ENCODE measurements around the gene CHRNA10.

- TF ChIP-seq POLR2AphosphoS5 (IDR thresholded peaks at IDR 0.05; ENCODE audit: borderline replicate concordance, low read depth, low read length): no peak
- TF ChIP-seq EZH2 (IDR thresholded peaks at IDR 0.05): no peak
These were observed 41.1 kb upstream of the CHRNA10 start for GRCh38 chr11:3712274-3712673.

All from SK-N-MC (cell line).